Choroid plexus epithelial cell (primary cell): ENCODE results near the gene EEPD1.
A peak's percentile ranks its signal among the peaks of the same experiment; 100 is the strongest.

Experiments
- DNase-seq: peaks from one replicate; pipeline ENCODE4 v3.0.0-alpha.2; 2010; ENCODE audit warnings: low read depth
- H3K4me3 ChIP-seq: 2 replicates; pipeline ENCODE4 v1.5.1; 2011; ENCODE audit warnings: low read depth, mild to moderate bottlenecking, control low read depth, low read length, moderate library complexity
- CTCF ChIP-seq: conservative IDR thresholded peaks from 2 replicates; pipeline ENCODE4 v1.5.1; 2011; ENCODE audit warnings: low read depth, mild to moderate bottlenecking, control low read depth, inconsistent platforms, low read length, moderate library complexity

The EEPD1 gene

GRCh38 chr7:36167403-36168050 is 14.5 kb downstream of the EEPD1 start:
- H3K4me3 ChIP-seq: no peak overlapping the region
- DNase-seq: no peak
- no peak for TF ChIP-seq CTCF

GRCh38 chr7:36171503-36171902 is 18.4 kb downstream of the EEPD1 start:
- TF ChIP-seq CTCF: no peak
- no peak for DNase-seq
- no peak overlapping the region for H3K4me3 ChIP-seq

GRCh38 chr7:36175886-36176285 is 22.8 kb downstream of the EEPD1 start:
- no peak for TF ChIP-seq CTCF
- no peak overlapping the region for H3K4me3 ChIP-seq
- DNase-seq: no peak

DNA sequence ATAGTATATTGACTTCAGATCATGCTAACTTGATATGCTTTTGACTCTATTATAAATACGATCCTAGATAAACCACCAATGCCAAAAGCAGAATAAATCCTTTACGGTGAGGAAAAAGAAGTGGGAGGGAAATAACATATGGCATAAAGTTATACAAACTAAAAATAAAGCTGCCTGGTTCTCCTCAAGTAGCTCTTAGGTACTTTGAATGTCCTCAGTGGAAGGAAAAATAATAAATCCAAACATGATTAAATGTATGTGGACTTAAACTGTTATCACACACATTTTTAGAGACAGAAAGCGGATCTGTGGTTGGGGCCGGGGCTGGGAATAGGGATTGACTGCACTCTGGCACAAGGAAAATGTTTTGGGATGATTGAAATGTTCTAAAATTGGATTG is 23.6 kb downstream of the EEPD1 start:
- no peak overlapping the region for H3K4me3 ChIP-seq
- TF ChIP-seq CTCF: no peak
- no peak for DNase-seq

DNA sequence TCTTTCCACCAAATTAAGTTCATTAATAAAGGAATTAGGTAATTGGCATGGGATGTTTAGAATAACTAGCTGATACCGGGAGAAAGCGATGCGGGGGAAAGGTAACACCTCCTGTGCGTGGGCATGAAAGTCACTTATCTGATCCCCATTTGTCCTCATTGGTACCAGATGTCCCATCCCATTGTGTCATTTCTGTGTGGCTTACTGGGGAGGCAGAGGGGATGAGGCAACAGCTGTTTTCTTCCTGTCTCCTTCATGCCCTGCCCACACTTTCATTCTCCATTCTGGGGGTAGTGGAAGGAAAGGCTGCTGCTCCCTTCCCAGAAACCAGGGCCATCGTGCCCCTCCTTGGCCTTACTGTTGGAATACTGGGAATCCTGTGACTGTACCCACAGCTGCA is 27.1 kb downstream of the EEPD1 start:
- TF ChIP-seq CTCF: no peak
- no peak overlapping the region for H3K4me3 ChIP-seq
- no peak for DNase-seq

DNA sequence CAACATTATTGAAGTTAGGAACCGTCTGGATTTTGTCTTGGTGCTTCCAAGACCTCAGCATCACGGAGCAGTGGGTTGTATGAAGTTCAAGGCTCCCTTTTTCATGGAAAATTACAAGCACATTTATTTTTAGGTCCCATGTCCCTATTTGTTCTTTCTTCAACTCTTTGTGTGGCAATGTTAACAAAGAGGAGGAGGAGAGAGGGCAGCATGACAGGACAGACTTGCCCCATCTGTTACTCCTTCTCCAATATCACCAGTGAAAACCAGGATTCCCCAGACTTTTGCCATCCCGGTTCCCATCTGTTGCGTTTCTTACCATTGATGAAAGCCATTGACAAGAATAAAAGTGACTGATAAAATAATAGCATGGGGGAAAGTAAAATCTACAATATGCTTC is 28.6 kb downstream of the EEPD1 start:
- TF ChIP-seq CTCF: no peak
- no peak overlapping the region for H3K4me3 ChIP-seq
- DNase-seq: no peak

- DNase-seq: peak; percentile 23
- TF ChIP-seq CTCF: no peak
- H3K4me3 ChIP-seq: no peak overlapping the region
Observed at GRCh38 chr7:36182854-36183604, 30.0 kb downstream of the EEPD1 start.
